Suppressor macrophage treated with lipopolysaccharide for 1 hour (primary cell): ENCODE data around the gene CTDSPL.

Experiments used
- DNase-seq, 3 donors: peaks; one replicate each; pipeline ENCODE4 v3.0.0-alpha.2; 2020 to 2022

The CTDSPL gene

GRCh38 chr3:37916685-37917084 is 55.0 kb downstream of the CTDSPL start:
- DNase-seq: no peak

GRCh38 chr3:37918627-37919026 is 56.9 kb downstream of the CTDSPL start:
- DNase-seq: no peak

GRCh38 chr3:37920156-37920699 is 58.5 kb downstream of the CTDSPL start:
- DNase-seq: no peak

GRCh38 chr3:37921025-37921424 is 59.3 kb downstream of the CTDSPL start:
- DNase-seq: no peak

- DNase-seq: peak in 2 of 3 donors; percentile 22 to 31
Observed at GRCh38 chr3:37922721-37923568, 61.3 kb downstream of the CTDSPL start.

GRCh38 chr3:37923569-37924040 is 61.9 kb downstream of the CTDSPL start:
- no peak for DNase-seq

- DNase-seq: no peak
Observed at GRCh38 chr3:37924453-37924852, 62.8 kb downstream of the CTDSPL start.

GRCh38 chr3:37925157-37925556 is 63.5 kb downstream of the CTDSPL start:
- no peak for DNase-seq

GRCh38 chr3:37926611-37927010 is 64.9 kb downstream of the CTDSPL start:
- DNase-seq: no peak

- no peak for DNase-seq
Observed at GRCh38 chr3:37930495-37930894, 68.8 kb downstream of the CTDSPL start.

GRCh38 chr3:37932505-37932904 is 70.8 kb downstream of the CTDSPL start:
- DNase-seq: no peak

GRCh38 chr3:37934631-37935289 is 73.1 kb downstream of the CTDSPL start:
- no peak for DNase-seq

GRCh38 chr3:37935290-37935668 is 73.6 kb downstream of the CTDSPL start:
- DNase-seq: peak in 2 of 3 donors; percentile 42 to 49

- no peak for DNase-seq
Observed at GRCh38 chr3:37935756-37936666, 74.3 kb downstream of the CTDSPL start.

- no peak for DNase-seq
Observed at GRCh38 chr3:37937156-37937555, 75.5 kb downstream of the CTDSPL start.

GRCh38 chr3:37938011-37938410 is 76.3 kb downstream of the CTDSPL start:
- no peak for DNase-seq

- DNase-seq: no peak
Observed at GRCh38 chr3:37940242-37940908, 78.7 kb downstream of the CTDSPL start.

- no peak for DNase-seq
Observed at GRCh38 chr3:37941608-37942508, 80.2 kb downstream of the CTDSPL start.

GRCh38 chr3:37942646-37943045 is 81.0 kb downstream of the CTDSPL start:
- no peak for DNase-seq

GRCh38 chr3:37943126-37943525 is 81.4 kb downstream of the CTDSPL start:
- DNase-seq: no peak
